Liver (tissue), 3 donors: ENCODE results near the gene TICAM2.

ENCODE experiments used
- ATF3 ChIP-seq: IDR thresholded peaks from 2 replicates; pipeline ENCODE4 v1.6.1; 2016; ENCODE audit warnings: antibody characterized with exemption
- CTCF ChIP-seq: fragments of 150-350 bp; IDR thresholded peaks from 2 replicates; pipeline ENCODE4 v1.5.1; 2017; ENCODE audit warnings: improper control_type of control experiment, low read depth, low read length; ENCODE audit not compliant: missing input control
- EGR1 ChIP-seq, 2 donors: IDR thresholded peaks; 2 replicates each; pipeline ENCODE4 v1.6.1; 2016 to 2018; ENCODE audit warnings: antibody characterized with exemption in 2 of 2, low read depth in 2 of 2
- FOXA1 ChIP-seq: IDR thresholded peaks from 2 replicates; pipeline ENCODE4 v1.6.1; 2016; ENCODE audit warnings: antibody characterized with exemption
- GABPA ChIP-seq, 2 donors: IDR thresholded peaks in 1 of 2; conservative IDR thresholded peaks in 1 of 2; 2 replicates each; pipeline ENCODE4 v1.6.1; 2016; ENCODE audit warnings: antibody characterized with exemption in 2 of 2, mild to moderate bottlenecking in 1 of 2, moderate library complexity in 1 of 2
- HNF4G ChIP-seq: IDR thresholded peaks from 2 replicates; pipeline ENCODE4 v1.6.1; 2016; ENCODE audit warnings: antibody characterized with exemption
- RAD21 ChIP-seq, 2 donors: IDR thresholded peaks; 2 replicates each; pipeline ENCODE4 v1.6.1; 2016; ENCODE audit warnings: antibody characterized with exemption in 2 of 2, mild to moderate bottlenecking in 2 of 2
- REST ChIP-seq: IDR thresholded peaks from 2 replicates; pipeline ENCODE4 v1.6.1; 2016; ENCODE audit warnings: antibody characterized with exemption, mild to moderate bottlenecking
- SP1 ChIP-seq: IDR thresholded peaks from 2 replicates; pipeline ENCODE4 v1.6.1; 2018; ENCODE audit warnings: antibody characterized with exemption, mild to moderate bottlenecking
- YY1 ChIP-seq: IDR thresholded peaks from 2 replicates; pipeline ENCODE4 v1.6.1; 2016; ENCODE audit warnings: antibody characterized with exemption, mild to moderate bottlenecking
- donor health status: healthy.
- donor health status: healthy.

DNA sequence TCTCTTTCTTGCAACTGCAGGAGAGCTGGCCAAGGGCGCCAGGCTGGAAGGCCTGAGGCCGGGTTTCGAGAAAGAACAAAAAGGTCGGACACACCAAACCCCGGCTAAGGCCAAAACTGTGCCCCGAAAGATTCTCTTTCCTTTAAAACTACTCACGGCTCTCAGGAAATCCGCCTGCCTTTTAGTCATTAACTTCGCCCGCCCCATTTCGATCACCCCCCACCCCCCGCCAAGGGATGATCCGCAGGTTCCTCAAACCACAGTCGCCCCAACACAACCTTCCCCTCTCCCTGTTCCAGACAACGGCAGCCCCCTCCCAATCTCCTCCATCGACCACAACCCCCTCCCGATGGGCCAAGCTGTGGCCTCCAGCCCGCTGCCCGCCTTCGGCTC, 58.2 kb downstream of the TICAM2 start:
- TF ChIP-seq CTCF: no peak
- no peak for TF ChIP-seq EGR1 (IDR thresholded peaks at IDR 0.05; ENCODE audit: low read depth in 2 of 2)
- no peak for TF ChIP-seq REST
- TF ChIP-seq YY1: no peak
- no peak for TF ChIP-seq ATF3
- no peak for TF ChIP-seq RAD21 (IDR thresholded peaks at IDR 0.05)
- no peak for TF ChIP-seq SP1
- TF ChIP-seq HNF4G: no peak
- no peak for TF ChIP-seq GABPA (IDR thresholded peaks at IDR 0.05 in 1 of 2, conservative IDR thresholded peaks at IDR 0.05 in 1 of 2)
- TF ChIP-seq FOXA1: no peak
